Mucosa of stomach (tissue), 1 donor: ENCODE data around the gene TRRAP.

Experiments used
- H3K27me3 ChIP-seq: one replicate; pipeline ENCODE4 v1.7.0; 2013; ENCODE audit warnings: mild to moderate bottlenecking, low read length; ENCODE audit not compliant: control insufficient read depth, insufficient read depth
- H3K36me3 ChIP-seq: one replicate; pipeline ENCODE4 v1.7.0; 2013; ENCODE audit warnings: low read length; ENCODE audit not compliant: control insufficient read depth, insufficient read depth
- H3K4me1 ChIP-seq: one replicate; pipeline ENCODE4 v1.7.0; 2013; ENCODE audit warnings: mild to moderate bottlenecking, low read length; ENCODE audit not compliant: control insufficient read depth, insufficient read depth
- H3K4me3 ChIP-seq: one replicate; pipeline ENCODE4 v1.7.0; 2013; ENCODE audit warnings: low read length
- H3K9ac ChIP-seq: one replicate; pipeline ENCODE4 v1.7.0; 2013; ENCODE audit warnings: mild to moderate bottlenecking, low read length, moderate library complexity
- H3K9me3 ChIP-seq: one replicate; pipeline ENCODE4 v1.7.0; 2013; ENCODE audit warnings: mild to moderate bottlenecking, low read length, moderate library complexity; ENCODE audit not compliant: control insufficient read depth
- donor health status: Pancreatic carcinoma.

Gene TRRAP

DNA sequence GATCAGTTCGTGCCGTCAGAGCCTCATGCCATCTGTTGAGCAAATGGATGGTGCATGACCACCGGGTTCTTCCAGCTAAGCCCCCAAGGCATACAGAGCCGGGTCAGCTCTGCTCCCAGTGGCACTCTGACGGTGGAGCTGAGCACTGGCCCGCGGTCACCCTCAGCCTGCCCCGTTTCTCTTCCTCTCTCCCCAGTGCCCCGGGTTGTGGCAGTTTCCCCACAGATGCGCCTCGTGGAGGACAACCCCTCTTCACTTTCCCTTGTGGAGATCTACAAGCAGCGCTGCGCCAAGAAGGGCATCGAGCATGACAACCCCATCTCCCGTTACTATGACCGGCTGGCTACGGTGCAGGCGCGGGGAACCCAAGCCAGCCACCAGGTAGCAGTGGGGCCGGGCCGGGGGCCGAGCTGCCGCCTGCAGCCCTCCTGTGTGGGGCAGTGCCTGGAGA lies 129.9 kb downstream of the TRRAP start:
- Histone ChIP-seq H3K4me1 (no peaks in the 10 kb centered on the region), H3K27me3 (no peaks in the 10 kb centered on the region), H3K9me3 (no peaks in the 10 kb centered on the region), H3K9ac (no peak overlapping the region), H3K4me3 (no peak overlapping the region), H3K36me3 (peaks cover 25% of the 10 kb centered on the region)

DNA sequence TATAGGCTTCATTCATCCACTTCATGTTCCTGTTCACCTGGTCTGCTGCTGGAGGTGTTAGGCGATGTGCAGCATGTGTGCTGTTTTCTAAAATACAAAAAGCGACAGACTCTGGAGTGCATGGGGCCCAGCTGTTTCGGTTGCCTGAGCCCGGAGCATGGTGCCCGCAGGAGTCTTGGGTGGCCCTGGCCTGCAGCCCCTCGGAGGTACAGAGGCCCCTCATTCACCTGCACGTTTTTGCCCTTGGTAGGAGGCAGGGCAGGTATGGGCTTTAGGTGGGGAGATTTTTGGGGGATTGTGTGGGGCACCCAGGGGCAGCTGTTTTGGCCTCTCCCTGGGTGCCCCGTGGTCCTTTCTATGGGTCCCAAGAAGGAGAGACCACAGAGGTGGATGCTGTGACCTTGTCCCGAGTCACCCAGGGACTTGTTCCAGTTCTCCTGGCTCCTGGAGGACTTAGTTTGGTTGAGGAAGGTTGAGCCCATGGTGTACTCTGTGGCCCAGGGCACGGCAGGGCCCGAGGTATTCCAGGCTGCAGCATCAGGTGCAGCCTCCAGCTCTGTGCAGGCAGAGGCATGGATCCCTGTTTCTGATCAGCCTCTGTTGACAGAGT lies 130.7 kb downstream of the TRRAP start:
- no peak overlapping the region for H3K4me3 ChIP-seq
- no peaks in the 10 kb centered on the region for H3K9me3 ChIP-seq
- no peaks in the 10 kb centered on the region for H3K4me1 ChIP-seq
- no peaks in the 10 kb centered on the region for H3K27me3 ChIP-seq
- H3K36me3 ChIP-seq: peaks cover 25% of the 10 kb centered on the region
- no peak overlapping the region for H3K9ac ChIP-seq

DNA sequence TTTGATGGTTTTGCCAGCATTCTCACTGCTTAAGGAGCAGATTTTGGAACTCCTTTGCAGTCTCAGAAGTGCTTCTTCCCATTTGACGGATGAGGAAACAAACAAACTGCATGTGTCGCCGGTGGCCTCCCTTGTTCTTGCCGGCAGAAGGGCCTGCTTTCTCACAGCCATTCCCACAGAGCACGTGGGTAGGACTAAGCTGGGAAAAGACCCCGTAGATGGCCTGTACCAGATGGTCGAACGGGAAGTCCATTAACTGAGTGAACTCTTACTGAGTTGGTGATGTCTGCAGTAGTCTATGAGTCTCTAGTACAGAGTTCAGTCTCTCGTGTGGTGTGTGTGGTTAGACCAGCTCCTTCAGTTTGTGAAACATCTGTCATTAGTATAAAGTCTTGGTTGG lies 131.9 kb downstream of the TRRAP start:
- peaks cover 25% of the 10 kb centered on the region for H3K36me3 ChIP-seq
- no peaks in the 10 kb centered on the region for H3K4me1 ChIP-seq
- no peak overlapping the region for H3K9ac ChIP-seq
- no peaks in the 10 kb centered on the region for H3K27me3 ChIP-seq
- H3K4me3 ChIP-seq: no peak overlapping the region
- H3K9me3 ChIP-seq: no peaks in the 10 kb centered on the region

DNA sequence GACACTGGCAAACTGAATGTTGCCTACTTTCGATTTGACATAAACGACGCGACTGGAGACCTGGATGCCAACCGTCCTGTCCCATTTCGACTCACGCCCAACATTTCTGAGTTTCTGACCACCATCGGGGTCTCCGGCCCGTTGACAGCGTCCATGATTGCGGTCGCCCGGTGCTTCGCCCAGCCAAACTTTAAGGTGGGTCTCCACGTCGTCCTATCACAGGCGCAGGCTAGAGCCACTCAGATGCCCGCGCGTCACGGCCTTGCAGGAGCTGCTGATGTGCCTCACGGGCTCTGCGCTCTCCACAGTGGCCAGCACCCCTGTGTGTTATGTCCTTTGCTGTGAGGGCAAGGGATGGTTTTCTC lies 133.0 kb downstream of the TRRAP start:
- Histone ChIP-seq H3K27me3 (no peaks in the 10 kb centered on the region), H3K4me1 (no peaks in the 10 kb centered on the region), H3K4me3 (no peak overlapping the region), H3K9ac (no peak overlapping the region), H3K9me3 (no peaks in the 10 kb centered on the region), H3K36me3 (peaks cover 25% of the 10 kb centered on the region)

DNA sequence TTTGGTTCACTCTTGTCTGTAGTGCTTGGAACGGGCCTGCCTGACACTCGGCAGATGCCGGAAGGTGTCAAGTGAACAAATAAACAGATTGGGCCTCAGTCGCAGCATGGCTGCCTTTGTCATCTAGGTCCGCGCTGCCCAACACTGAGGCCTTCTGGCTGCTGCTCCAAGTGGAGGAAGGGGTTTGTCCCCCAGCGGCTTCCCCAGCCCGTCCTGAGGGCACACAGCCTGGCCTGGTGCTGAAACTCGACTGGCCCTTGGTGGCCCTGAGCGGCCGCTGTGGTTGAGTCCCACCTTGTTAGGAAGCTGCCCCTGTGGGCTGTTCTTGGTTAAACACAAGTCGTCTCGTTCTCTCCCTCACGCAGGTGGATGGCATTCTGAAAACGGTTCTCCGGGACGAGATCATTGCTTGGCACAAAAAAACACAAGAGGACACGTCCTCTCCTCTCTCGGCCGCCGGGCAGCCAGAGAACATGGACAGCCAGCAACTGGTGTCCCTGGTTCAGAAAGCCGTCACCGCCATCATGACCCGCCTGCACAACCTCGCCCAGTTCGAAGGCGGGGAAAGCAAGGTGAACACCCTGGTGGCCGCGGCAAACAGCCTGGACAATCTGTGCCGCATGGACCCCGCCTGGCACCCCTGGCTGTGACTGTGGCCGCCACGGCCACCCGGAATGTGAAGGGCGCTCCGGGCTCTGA lies 133.5 kb downstream of the TRRAP start:
- Histone ChIP-seq H3K9ac (no peak overlapping the region), H3K9me3 (no peaks in the 10 kb centered on the region), H3K36me3 (peaks cover 25% of the 10 kb centered on the region), H3K27me3 (no peaks in the 10 kb centered on the region), H3K4me1 (no peaks in the 10 kb centered on the region), H3K4me3 (no peak overlapping the region)

DNA sequence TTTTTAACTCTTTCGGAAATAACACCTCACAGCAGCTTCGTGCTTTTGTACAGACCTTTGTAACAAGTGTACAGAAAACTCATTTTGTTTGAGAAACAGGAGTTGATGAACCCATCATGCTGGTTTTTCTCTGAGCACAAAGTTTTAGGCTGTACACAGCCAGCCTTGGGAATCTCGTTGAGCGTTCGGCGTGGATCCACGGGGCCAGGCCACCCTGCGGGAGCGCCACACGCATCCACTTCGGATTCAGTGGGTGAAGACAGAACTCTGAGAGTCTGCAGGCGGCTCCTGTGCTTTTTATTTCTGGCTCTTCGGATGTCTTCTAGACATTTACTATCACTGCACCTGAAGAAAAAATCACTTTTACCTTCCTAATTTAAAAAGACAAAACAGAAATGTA lies 134.4 kb downstream of the TRRAP start:
- Histone ChIP-seq H3K4me3 (no peak overlapping the region), H3K27me3 (no peaks in the 10 kb centered on the region), H3K4me1 (no peaks in the 10 kb centered on the region), H3K36me3 (peaks cover 25% of the 10 kb centered on the region), H3K9ac (no peak overlapping the region), H3K9me3 (no peaks in the 10 kb centered on the region)

DNA sequence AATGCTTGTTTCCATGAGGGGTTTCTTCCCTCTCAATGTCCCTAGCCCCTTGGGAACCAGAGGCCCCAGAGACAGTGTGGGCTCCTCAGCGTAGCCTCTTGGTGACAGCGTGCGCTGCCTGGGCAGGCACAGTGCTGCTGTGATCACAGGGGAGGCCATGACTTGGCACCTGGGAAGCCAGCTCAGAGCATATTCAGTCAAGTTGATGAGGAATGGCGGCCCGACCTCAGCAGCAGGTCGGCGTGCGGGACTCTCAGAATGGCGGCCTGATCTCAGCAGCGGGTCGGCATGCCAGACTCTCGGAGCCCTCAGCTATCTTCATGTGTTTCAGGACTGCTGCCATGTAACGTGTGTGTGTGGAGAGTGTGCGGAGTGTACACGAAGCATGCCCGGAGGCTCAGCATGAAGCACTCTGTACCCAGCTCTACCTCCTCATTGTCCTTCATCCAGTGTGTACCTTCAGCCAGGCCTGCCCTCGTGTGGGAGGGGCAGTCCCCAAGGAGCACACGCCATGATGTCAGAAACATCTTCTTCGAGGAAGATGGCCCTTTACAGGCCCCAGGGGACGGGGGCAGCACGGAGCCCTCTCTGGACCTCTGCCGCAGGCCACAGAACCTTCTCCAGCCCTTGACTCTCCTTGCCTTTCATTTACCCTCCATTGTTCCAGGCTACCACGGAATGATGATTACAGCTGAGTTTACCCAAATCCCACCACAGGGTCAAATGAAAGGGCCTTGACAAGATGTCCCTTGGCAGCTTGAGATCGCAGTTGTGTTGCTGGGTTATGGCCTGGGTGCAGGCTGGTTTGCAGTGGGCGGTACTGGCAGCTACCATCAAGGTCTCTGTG lies 135.2 kb downstream of the TRRAP start:
- Histone ChIP-seq H3K9ac (no peak overlapping the region), H3K27me3 (no peaks in the 10 kb centered on the region), H3K4me1 (no peaks in the 10 kb centered on the region), H3K4me3 (no peak overlapping the region), H3K9me3 (no peaks in the 10 kb centered on the region), H3K36me3 (peaks cover 25% of the 10 kb centered on the region)

DNA sequence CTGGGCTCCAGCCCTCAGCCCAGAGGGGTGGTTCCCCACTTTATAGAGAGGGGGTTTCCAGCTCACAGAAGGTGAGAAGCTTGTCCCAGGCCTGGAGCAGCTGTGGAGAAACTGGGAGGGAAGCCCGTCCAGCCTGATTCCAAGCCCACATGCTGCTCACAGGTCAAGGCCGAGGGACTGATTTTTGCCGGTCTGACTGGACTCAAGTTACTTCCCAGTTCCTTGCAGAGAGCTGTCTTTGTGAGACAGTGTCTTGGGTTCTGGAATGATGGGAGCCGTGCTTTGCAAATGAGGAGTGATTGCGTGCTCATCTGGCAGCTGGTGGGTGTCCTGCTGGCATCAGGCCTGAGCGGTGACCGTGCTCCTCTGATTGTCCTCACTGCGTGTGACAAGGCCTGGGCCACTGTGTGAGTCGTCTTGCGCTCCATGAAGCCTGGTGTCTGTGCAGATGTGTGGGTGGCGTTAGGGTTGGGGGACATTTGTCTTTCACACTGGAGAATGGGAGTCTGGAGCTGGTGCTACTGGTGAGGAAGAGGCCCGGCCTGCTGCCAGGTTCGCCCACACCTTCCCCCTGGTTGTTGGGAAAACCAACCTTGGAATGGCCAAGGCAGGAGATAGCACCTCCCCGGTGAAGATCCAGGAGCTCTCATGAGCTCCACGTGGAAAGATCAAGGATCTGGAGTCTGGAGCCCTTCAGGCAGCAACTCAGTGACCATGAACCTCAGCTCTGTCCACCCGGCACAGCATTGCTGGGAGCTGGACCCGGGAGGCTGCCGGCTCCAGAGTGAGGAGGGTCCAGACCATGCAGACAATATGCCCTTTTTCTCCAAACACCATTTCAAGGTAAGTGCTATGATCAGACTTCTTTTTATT lies 136.0 kb downstream of the TRRAP start:
- Histone ChIP-seq H3K9me3 (no peaks in the 10 kb centered on the region), H3K36me3 (peaks cover 17% of the 10 kb centered on the region), H3K4me3 (no peak overlapping the region), H3K4me1 (no peaks in the 10 kb centered on the region), H3K27me3 (no peaks in the 10 kb centered on the region), H3K9ac (no peak overlapping the region)

DNA sequence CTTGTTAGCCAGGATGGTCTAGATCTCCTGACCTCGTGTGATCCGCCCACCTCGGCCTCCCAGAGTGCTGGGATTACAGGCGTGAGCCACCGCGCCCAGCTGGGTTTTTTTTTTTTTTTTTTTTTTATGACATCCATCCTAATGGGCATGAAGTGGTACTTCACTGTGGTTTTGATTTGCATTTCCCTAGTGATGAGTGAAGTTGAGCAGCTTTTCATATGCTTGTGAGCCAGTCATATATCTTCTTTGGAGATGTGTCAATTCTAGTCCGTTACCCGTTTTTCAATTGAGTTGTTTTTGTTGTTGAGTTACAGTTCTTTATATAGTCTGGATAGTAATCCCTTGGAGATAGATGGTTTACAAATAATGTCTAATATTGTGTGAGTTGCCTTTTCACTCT lies 137.9 kb downstream of the TRRAP start:
- peaks cover 15% of the 10 kb centered on the region for H3K36me3 ChIP-seq
- no peak overlapping the region for H3K9ac ChIP-seq
- no peaks in the 10 kb centered on the region for H3K9me3 ChIP-seq
- H3K4me3 ChIP-seq: no peak overlapping the region
- H3K4me1 ChIP-seq: peaks cover 11% of the 10 kb centered on the region
- no peaks in the 10 kb centered on the region for H3K27me3 ChIP-seq

DNA sequence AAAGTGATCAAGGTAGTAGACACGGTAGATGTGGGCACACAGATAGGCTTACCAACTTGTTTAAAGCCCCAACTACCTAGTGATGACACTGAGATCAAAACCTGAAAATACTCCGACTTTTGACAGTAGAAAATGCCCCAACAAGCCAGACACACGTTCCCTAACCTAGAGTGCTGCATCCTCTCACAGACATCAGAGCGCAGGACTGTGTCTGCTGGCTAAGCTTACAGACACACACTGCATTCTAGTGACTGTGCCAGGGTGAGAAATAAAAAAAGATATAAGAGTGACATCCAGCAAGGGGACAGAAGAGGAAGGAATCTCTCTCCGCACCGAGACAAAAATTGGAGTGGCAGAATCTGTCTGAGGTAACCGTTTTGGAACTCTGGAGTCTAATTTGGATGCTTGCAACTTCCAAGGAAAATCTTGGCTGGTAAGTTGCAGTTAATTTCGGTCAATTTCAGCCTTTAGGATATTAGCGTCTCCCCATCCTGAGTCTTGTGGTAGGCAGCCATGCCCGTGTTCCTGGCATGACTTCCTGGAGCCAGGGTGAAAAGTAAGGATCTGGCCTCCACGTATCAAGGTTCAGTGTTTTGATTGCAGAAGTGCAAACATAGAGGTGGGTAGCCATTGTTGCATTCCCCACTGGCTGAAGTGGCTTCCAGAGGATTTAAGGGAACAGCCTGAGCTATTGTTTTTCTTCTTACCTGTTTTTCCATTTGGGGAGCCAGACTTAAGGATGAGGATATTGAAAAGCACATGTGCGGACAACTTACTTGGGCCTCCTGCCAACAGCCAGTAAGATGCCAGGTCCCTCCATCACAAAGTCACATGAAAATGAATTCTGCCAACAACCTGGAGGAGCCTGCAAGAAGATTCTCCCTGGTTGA lies 141.4 kb downstream of the TRRAP start:
- no peak overlapping the region for H3K9ac ChIP-seq
- H3K4me1 ChIP-seq: peaks cover 38% of the 10 kb centered on the region
- H3K4me3 ChIP-seq: no peak overlapping the region
- no peaks in the 10 kb centered on the region for H3K27me3 ChIP-seq
- no peaks in the 10 kb centered on the region for H3K36me3 ChIP-seq
- H3K9me3 ChIP-seq: no peaks in the 10 kb centered on the region

DNA sequence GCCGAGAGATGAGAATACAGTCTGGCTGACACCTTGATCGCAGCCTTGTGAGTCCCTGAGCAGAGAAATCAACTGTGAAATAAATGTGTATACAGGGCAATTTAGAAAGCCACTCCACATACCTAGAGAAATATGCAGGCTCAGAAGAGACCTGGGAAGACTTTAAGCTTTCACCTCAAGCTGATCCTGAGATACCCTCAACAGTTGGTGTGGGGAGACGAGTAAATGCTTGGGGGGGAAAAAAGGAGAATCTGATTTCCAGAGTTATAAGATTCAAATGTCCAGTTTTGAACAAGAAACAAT lies 142.0 kb downstream of the TRRAP start:
- H3K9me3 ChIP-seq: no peaks in the 10 kb centered on the region
- no peak overlapping the region for H3K4me3 ChIP-seq
- no peak overlapping the region for H3K9ac ChIP-seq
- H3K36me3 ChIP-seq: no peaks in the 10 kb centered on the region
- peaks cover 38% of the 10 kb centered on the region for H3K4me1 ChIP-seq
- H3K27me3 ChIP-seq: no peaks in the 10 kb centered on the region
